Endothelial cell (in vitro differentiated cells): Measurements from ENCODE around the gene CCSER1. TPM values are rescaled to one million over a fixed set of nuclear protein-coding genes. Genes with fewer than 3 reads are reported as not detected.

Experiments
- DNase-seq: peaks from one replicate; pipeline ENCODE4 v3.0.0; 2021; ENCODE audit warnings: low spot score
- H3K27ac Mint-ChIP-seq: one replicate; pipeline ENCODE4 v1.8.0; 2021; ENCODE audit warnings: mixed read lengths, inconsistent platforms; ENCODE audit not compliant: unreplicated experiment
- H3K27me3 Mint-ChIP-seq: one replicate; pipeline ENCODE4 v1.8.0; 2021; ENCODE audit warnings: mild to moderate bottlenecking, moderate library complexity, mixed read lengths, inconsistent platforms; ENCODE audit not compliant: unreplicated experiment
- H3K36me3 Mint-ChIP-seq: one replicate; pipeline ENCODE4 v1.8.0; 2021; ENCODE audit warnings: mild to moderate bottlenecking, low read depth, mixed read lengths, inconsistent platforms; ENCODE audit not compliant: unreplicated experiment
- H3K4me1 Mint-ChIP-seq: one replicate; pipeline ENCODE4 v1.8.0; 2021; ENCODE audit warnings: mild to moderate bottlenecking, mixed read lengths, inconsistent platforms; ENCODE audit not compliant: unreplicated experiment
- H3K4me3 Mint-ChIP-seq: one replicate; pipeline ENCODE4 v1.8.0; 2021; ENCODE audit warnings: mild to moderate bottlenecking, mixed read lengths, inconsistent platforms; ENCODE audit not compliant: unreplicated experiment
- H3K9me3 Mint-ChIP-seq: one replicate; pipeline ENCODE4 v1.8.0; 2021; ENCODE audit warnings: mixed read lengths, inconsistent platforms; ENCODE audit not compliant: unreplicated experiment
- total RNA-seq: library from RNA; stranded (reverse); fragmentation: NEBNext Ultra II Directional; extraction: Animal tissue kit (Norgen Biotek cat#: 25700); gene quantifications from one replicate; pipeline ENCODE4 v1.2.1, GENCODE V29; 2021; ENCODE audit not compliant: unreplicated experiment
- TF ChIP-seq, protein P1 (sequence below): fragments of 200-600 bp; sonication (generic); IDR thresholded peaks from one replicate; pipeline ENCODE4 v1.5.0; 2021; ENCODE audit warnings: antibody characterized with exemption; ENCODE audit not compliant: unreplicated experiment

The CCSER1 gene
- total RNA-seq, 1 donor from 2014 or later, result 3.0 TPM

DNA sequence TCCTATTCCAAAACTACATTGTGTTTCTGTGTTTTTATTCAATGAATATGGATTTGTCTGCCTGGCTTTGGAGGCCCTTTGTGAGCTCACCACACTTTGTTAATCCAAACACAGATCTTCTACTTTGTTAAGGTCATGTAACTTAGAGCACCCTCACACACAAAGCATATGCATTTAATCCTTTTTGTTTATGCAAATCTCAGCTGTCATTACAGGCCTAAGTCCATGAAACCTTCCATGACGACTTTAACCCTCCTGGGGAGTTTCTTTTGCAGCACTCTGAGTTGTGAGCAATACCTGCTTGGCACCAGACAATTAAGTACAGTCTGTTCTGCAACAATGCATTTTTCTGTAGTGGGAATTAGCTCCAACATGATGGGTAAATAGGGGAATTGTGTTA is 14.9 kb downstream of the CCSER1 start:
- H3K9me3 Mint-ChIP-seq, result no peaks in the 10 kb centered on the region
- no peak overlapping the region for H3K4me3 Mint-ChIP-seq
- no peak for DNase-seq
- no peaks in the 10 kb centered on the region for H3K4me1 Mint-ChIP-seq
- TF ChIP-seq, protein P1, sequence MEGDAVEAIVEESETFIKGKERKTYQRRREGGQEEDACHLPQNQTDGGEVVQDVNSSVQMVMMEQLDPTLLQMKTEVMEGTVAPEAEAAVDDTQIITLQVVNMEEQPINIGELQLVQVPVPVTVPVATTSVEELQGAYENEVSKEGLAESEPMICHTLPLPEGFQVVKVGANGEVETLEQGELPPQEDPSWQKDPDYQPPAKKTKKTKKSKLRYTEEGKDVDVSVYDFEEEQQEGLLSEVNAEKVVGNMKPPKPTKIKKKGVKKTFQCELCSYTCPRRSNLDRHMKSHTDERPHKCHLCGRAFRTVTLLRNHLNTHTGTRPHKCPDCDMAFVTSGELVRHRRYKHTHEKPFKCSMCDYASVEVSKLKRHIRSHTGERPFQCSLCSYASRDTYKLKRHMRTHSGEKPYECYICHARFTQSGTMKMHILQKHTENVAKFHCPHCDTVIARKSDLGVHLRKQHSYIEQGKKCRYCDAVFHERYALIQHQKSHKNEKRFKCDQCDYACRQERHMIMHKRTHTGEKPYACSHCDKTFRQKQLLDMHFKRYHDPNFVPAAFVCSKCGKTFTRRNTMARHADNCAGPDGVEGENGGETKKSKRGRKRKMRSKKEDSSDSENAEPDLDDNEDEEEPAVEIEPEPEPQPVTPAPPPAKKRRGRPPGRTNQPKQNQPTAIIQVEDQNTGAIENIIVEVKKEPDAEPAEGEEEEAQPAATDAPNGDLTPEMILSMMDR, result no peak
- H3K27me3 Mint-ChIP-seq, result no peaks in the 10 kb centered on the region
- H3K27ac Mint-ChIP-seq, result no peak overlapping the region
- no peaks in the 10 kb centered on the region for H3K36me3 Mint-ChIP-seq

DNA sequence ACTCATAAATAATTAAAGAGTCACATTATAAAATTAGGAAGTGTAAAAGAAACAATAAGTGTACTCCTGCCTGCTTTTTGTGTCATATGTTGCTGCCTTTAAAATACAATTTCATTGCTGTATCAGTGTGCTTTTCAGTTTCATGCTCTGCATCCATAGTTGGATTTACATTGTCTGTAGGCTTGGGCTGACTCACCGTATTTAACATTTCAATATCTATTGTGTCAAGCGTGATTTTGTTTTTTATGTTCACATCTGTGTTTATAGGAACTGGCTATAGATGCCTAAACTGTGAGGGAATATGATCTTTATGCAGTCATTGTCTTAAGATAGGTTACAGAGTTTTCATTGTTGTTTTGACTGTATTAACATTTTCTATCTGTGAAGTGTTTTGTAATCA is 18.1 kb downstream of the CCSER1 start:
- H3K4me1 Mint-ChIP-seq, result no peaks in the 10 kb centered on the region
- H3K36me3 Mint-ChIP-seq, result no peaks in the 10 kb centered on the region
- no peaks in the 10 kb centered on the region for H3K9me3 Mint-ChIP-seq
- no peak overlapping the region for H3K4me3 Mint-ChIP-seq
- no peak overlapping the region for H3K27ac Mint-ChIP-seq
- no peaks in the 10 kb centered on the region for H3K27me3 Mint-ChIP-seq
- TF ChIP-seq, protein P1, result no peak
- DNase-seq, result no peak

GRCh38 chr4:90146306-90146705 is 19.1 kb downstream of the CCSER1 start:
- Mint-ChIP-seq H3K27ac (no peak overlapping the region), H3K36me3 (no peaks in the 10 kb centered on the region), H3K9me3 (no peaks in the 10 kb centered on the region), H3K4me1 (no peaks in the 10 kb centered on the region), H3K4me3 (no peak overlapping the region), H3K27me3 (no peaks in the 10 kb centered on the region)
- TF ChIP-seq, protein P1, result no peak
- no peak for DNase-seq

DNA sequence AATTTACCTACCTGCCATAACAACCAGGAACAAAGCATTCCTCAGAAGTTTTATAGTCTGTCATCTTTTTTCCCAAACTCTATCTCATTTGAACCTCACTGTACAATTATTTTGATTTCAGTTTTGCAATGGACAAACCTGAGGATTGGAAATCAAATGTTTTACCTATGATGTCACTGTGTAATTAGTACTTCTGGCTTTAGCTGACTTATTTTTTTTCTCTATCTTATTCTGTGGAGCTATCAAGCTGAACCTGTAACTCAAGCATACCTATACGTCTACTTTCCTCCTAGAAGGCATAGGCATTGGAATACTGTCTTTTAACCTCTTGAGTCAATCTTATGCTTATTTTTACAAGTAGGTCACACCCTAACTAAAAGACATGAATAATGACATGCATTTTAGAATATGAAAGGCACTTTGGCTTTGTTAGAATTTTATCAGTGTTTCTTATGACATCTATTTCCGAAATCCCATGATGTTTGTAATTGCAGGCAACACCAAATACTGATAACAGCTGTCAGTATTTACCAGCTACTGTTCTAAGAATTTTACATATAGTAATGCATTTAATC is 21.5 kb downstream of the CCSER1 start:
- no peaks in the 10 kb centered on the region for H3K36me3 Mint-ChIP-seq
- no peak overlapping the region for H3K4me3 Mint-ChIP-seq
- H3K4me1 Mint-ChIP-seq, result no peaks in the 10 kb centered on the region
- DNase-seq, result no peak
- H3K9me3 Mint-ChIP-seq, result no peaks in the 10 kb centered on the region
- no peak overlapping the region for H3K27ac Mint-ChIP-seq
- TF ChIP-seq, protein P1, result no peak
- no peaks in the 10 kb centered on the region for H3K27me3 Mint-ChIP-seq

DNA sequence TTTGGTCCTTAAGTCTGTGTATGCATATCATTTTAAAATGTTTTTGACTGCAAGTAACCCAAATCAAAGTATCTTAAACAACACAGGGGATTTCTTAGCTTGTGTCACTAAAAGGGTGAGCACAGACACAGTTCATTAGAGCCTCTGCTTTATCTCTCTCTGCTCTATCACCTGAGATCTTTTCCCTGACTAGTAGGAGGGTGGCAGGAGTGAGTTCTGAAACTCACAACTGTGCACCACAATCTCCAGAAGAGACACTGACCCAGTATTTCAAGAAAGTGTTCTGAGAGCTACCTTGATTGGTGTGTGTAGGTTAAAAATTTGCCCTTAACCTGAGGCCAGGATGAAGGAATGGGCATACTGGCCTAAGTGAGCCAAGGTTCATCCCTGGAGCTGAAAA is 24.8 kb downstream of the CCSER1 start:
- H3K9me3 Mint-ChIP-seq, result no peaks in the 10 kb centered on the region
- no peaks in the 10 kb centered on the region for H3K4me1 Mint-ChIP-seq
- no peak overlapping the region for H3K27ac Mint-ChIP-seq
- TF ChIP-seq, protein P1, result no peak
- H3K27me3 Mint-ChIP-seq, result peaks cover 1% of the 10 kb centered on the region
- H3K36me3 Mint-ChIP-seq, result no peaks in the 10 kb centered on the region
- DNase-seq, result no peak
- H3K4me3 Mint-ChIP-seq, result no peak overlapping the region
